Loucy (cell line): ENCODE results near the gene ERBIN.
"Not testable (repeated sequence)": the region's sequence is repeated elsewhere in the genome, so short reads cannot be mapped to it uniquely, and the experiment has no call there.

ENCODE experiments used
- H2AFZ ChIP-seq: fragments of 200-600 bp; sonication (generic); 2 replicates; pipeline ENCODE4 v1.6.0; 2016; ENCODE audit warnings: antibody characterized with exemption, mild to moderate bottlenecking, low read length, moderate library complexity
- H3F3A ChIP-seq: fragments of 200-600 bp; 2 replicates; pipeline ENCODE4 v1.6.0; 2016; ENCODE audit warnings: antibody characterized with exemption, low read depth, mild to moderate bottlenecking
- H3K27me3 ChIP-seq: fragments of 200-600 bp; sonication (generic); 2 replicates; pipeline ENCODE4 v1.6.1; 2014; ENCODE audit warnings: low read length, mild to moderate bottlenecking; ENCODE audit not compliant: insufficient read depth, poor library complexity, severe bottlenecking
- H3K36me3 ChIP-seq: fragments of 200-600 bp; sonication (generic); 2 replicates; pipeline ENCODE4 v1.6.1; 2016; ENCODE audit warnings: low read length; ENCODE audit not compliant: insufficient read depth
- H3K4me1 ChIP-seq: fragments of 200-600 bp; sonication (generic); 2 replicates; pipeline ENCODE4 v1.5.1; 2014; ENCODE audit warnings: low read length, mild to moderate bottlenecking; ENCODE audit not compliant: insufficient read depth, poor library complexity, severe bottlenecking
- H3K4me2 ChIP-seq: fragments of 200-600 bp; sonication (generic); 2 replicates; pipeline ENCODE4 v1.6.0; 2014; ENCODE audit warnings: antibody characterized with exemption, low read length, low read depth, mild to moderate bottlenecking; ENCODE audit not compliant: poor library complexity, severe bottlenecking
- H3K4me3 ChIP-seq: fragments of 200-600 bp; sonication (generic); 2 replicates; pipeline ENCODE4 v1.5.1; 2014; ENCODE audit warnings: low read length, mild to moderate bottlenecking, mixed read lengths; ENCODE audit not compliant: poor library complexity, severe bottlenecking
- H3K79me2 ChIP-seq: fragments of 200-600 bp; sonication (generic); 2 replicates; pipeline ENCODE4 v1.6.1; 2014; ENCODE audit warnings: low read length; ENCODE audit not compliant: insufficient read depth
- H3K9ac ChIP-seq: fragments of 200-600 bp; sonication (generic); 2 replicates; pipeline ENCODE4 v1.6.0; 2014; ENCODE audit warnings: mild to moderate bottlenecking, low read depth, low read length, moderate library complexity; ENCODE audit not compliant: poor library complexity, severe bottlenecking
- H3K9me2 ChIP-seq: fragments of 200-600 bp; sonication (generic); replicated peaks from 2 replicates; pipeline ENCODE4 v1.6.1; 2016; ENCODE audit warnings: low read depth, low read length, mixed read lengths
- H3K9me3 ChIP-seq: fragments of 200-600 bp; sonication (generic); 2 replicates; pipeline ENCODE4 v1.6.1; 2014; ENCODE audit warnings: mild to moderate bottlenecking, antibody characterized with exemption, low read length, low read depth; ENCODE audit not compliant: insufficient read depth
- H4K20me1 ChIP-seq: fragments of 200-600 bp; sonication (generic); 2 replicates; pipeline ENCODE4 v1.6.0; 2014; ENCODE audit warnings: antibody characterized with exemption, low read length, mild to moderate bottlenecking; ENCODE audit not compliant: insufficient read depth, poor library complexity, severe bottlenecking
- EZH2phosphoT487 ChIP-seq: fragments of 200-600 bp; IDR thresholded peaks from 2 replicates; pipeline ENCODE4 v1.6.1; 2018; ENCODE audit warnings: antibody characterized with exemption, mild to moderate bottlenecking, moderate library complexity, borderline replicate concordance
- TF ChIP-seq, protein P1 (sequence below): fragments of 200-600 bp; sonication (generic); conservative IDR thresholded peaks from 2 replicates; pipeline ENCODE4 v1.5.1; 2014; ENCODE audit warnings: mild to moderate bottlenecking, antibody characterized with exemption, low read length

ERBIN gene

DNA sequence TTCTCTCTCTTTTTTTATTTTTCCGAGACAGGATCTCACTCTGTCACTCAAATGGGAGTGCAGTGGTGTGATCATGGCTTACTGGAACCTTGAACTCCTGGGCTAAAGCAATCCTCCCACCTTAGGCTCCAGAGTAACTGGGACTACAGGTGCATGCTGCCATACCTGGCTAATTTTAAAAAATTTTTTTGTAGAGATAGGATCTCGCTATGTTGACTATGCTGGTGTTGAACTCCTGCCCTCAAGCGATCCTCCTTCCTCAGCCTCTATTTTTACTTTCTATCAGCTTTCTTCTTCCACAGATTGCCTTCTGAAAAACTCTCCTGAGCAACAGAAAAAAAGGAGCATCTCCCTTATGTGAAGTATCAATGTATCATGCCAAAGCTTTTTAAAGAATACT lies 14.1 kb upstream of the ERBIN start:
- TF ChIP-seq, protein P1, sequence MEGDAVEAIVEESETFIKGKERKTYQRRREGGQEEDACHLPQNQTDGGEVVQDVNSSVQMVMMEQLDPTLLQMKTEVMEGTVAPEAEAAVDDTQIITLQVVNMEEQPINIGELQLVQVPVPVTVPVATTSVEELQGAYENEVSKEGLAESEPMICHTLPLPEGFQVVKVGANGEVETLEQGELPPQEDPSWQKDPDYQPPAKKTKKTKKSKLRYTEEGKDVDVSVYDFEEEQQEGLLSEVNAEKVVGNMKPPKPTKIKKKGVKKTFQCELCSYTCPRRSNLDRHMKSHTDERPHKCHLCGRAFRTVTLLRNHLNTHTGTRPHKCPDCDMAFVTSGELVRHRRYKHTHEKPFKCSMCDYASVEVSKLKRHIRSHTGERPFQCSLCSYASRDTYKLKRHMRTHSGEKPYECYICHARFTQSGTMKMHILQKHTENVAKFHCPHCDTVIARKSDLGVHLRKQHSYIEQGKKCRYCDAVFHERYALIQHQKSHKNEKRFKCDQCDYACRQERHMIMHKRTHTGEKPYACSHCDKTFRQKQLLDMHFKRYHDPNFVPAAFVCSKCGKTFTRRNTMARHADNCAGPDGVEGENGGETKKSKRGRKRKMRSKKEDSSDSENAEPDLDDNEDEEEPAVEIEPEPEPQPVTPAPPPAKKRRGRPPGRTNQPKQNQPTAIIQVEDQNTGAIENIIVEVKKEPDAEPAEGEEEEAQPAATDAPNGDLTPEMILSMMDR = no peak
- TF ChIP-seq EZH2phosphoT487 = no peak
- H3K4me1 ChIP-seq = no peaks in the 10 kb centered on the region
- H3K36me3 ChIP-seq = no peaks in the 10 kb centered on the region
- no peaks in the 10 kb centered on the region for H3K79me2 ChIP-seq
- H3F3A ChIP-seq = no peaks in the 10 kb centered on the region
- no peak overlapping the region for H3K4me3 ChIP-seq
- H3K27me3 ChIP-seq = no peaks in the 10 kb centered on the region
- no peaks in the 10 kb centered on the region for H3K9me2 ChIP-seq
- H3K9ac ChIP-seq = no peak overlapping the region
- H3K4me2 ChIP-seq = no peak overlapping the region
- no peaks in the 10 kb centered on the region for H4K20me1 ChIP-seq
- no peaks in the 10 kb centered on the region for H3K9me3 ChIP-seq
- no peak overlapping the region for H2AFZ ChIP-seq

DNA sequence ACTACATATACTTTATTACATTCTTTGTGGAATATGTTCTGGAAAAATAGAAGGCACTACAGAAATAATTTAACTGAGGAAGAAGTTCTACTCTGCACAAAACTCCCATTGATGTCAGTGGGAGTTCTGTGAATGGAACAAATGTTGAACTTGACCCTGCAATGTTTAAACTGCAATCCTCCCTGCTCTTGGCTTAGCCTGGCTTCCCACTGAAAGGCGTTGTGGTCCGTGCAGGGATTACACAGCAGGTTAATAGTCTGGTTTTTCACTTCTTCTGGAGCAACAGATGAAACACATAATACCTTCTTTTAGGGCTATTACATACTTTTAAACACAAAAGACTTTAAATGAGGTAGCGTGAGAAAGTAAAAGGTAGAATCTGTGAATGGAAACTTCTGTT lies 12.9 kb upstream of the ERBIN start:
- Histone ChIP-seq H3K9ac (no peak overlapping the region), H2AFZ (no peak overlapping the region), H3K9me3 (no peaks in the 10 kb centered on the region), H3K9me2 (no peaks in the 10 kb centered on the region), H3F3A (no peaks in the 10 kb centered on the region), H3K27me3 (no peaks in the 10 kb centered on the region), H4K20me1 (no peaks in the 10 kb centered on the region), H3K4me1 (no peaks in the 10 kb centered on the region), H3K36me3 (no peaks in the 10 kb centered on the region), H3K4me2 (no peak overlapping the region), H3K4me3 (no peak overlapping the region), H3K79me2 (no peaks in the 10 kb centered on the region)
- TF ChIP-seq, protein P1 = no peak
- no peak for TF ChIP-seq EZH2phosphoT487

DNA sequence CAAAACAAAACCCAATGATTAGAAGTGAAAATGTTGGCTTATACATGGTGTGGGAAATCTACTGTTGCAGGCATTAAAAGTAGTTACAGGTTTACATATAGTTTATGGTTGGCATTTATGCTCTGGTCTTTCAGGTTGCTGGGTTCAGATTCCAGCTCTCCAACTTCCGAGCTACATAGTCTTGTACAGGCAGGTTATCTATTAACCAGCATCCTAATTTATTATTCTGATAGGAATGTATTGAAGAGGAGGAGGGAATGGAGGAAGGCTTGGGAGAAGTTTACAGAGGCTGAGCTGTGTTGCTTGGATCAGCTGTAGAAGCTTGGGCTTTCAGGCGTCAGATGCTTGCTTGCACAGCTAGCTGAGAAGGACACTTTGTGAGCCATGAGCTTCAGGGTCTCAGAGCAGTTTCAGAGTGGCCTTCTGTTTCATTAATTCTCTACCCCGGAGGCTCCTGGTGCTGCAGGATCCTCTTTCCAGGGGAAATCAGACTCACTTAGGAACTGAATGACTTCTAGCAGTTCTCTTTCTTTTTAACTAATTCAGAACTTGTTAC lies 11.7 kb upstream of the ERBIN start:
- H2AFZ ChIP-seq = peak overlapping the region; percentile 66
- H3K4me3 ChIP-seq = no peak overlapping the region

DNA sequence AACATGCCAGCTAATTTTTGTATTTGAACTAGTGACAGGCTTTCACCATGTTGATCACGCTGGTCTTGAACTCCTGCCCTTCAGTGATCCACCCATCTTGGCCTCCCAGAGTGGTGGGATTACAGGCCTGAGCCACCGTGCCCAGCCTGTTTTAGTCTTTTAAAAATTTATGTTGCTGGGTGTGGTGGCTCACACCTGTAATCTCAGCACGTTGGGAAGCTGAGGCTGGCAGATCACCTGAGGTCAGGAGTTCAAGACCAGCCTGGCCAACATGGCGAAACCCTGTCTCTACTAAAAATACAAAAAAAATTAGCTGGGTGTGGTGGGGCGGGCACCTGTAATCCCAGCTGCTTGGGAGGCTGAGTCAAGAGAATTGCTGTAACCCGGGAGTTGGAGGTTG lies 10.7 kb upstream of the ERBIN start:
- H3K4me2 ChIP-seq, H3K9me2 ChIP-seq, H3K4me3 ChIP-seq, H3K9ac ChIP-seq, H2AFZ ChIP-seq, H3F3A ChIP-seq, H4K20me1 ChIP-seq, H3K9me3 ChIP-seq, H3K4me1 ChIP-seq, H3K79me2 ChIP-seq, H3K36me3 ChIP-seq, H3K27me3 ChIP-seq: not testable (repeated sequence)

More for the DNA sequence above, 11.7 kb upstream of the ERBIN start:
- Histone ChIP-seq H3K9ac (no peak overlapping the region), H3K4me2 (no peak overlapping the region), H3K36me3 (no peaks in the 10 kb centered on the region), H3K9me2 (no peaks in the 10 kb centered on the region), H3K4me1 (no peaks in the 10 kb centered on the region), H4K20me1 (no peaks in the 10 kb centered on the region), H3K79me2 (no peaks in the 10 kb centered on the region), H3F3A (no peaks in the 10 kb centered on the region), H3K9me3 (no peaks in the 10 kb centered on the region), H3K27me3 (no peaks in the 10 kb centered on the region)
- TF ChIP-seq EZH2phosphoT487 = no peak
- TF ChIP-seq, protein P1 = no peak
